Left lung (tissue), 10 donors: ENCODE measurements around the gene AMBRA1. TPM values are rescaled to one million over a fixed set of nuclear protein-coding genes. Genes with fewer than 3 reads are reported as not detected.
A peak's percentile ranks its signal among the peaks of the same experiment; 100 is the strongest.
"Not testable (repeated sequence)": the region's sequence is repeated elsewhere in the genome, so short reads cannot be mapped to it uniquely, and the experiment has no call there.

Experiments
- ATAC-seq: fragments of 200-7000 bp; cut with Tn5 transposase; one replicate; pipeline ENCODE4 v1.9.1; 2020; ENCODE audit warnings: moderate library complexity
- DNase-seq, 4 donors: peaks; one replicate each; pipeline ENCODE4 v3.0.0-alpha.2; 2013 to 2020
- H3K27ac ChIP-seq, 2 donors: fragments of 200-600 bp; sonication (generic) in 1 of 2; one replicate each; pipeline versions ENCODE4 v1.5.0 to v1.8.0; 2020 to 2021
- H3K27me3 ChIP-seq, 2 donors: fragments of 200-600 bp; sonication (generic) in 1 of 2; one replicate each; pipeline versions ENCODE4 v1.5.0 to v1.8.0; 2020 to 2021
- H3K36me3 ChIP-seq, 2 donors: fragments of 200-600 bp; sonication (generic) in 1 of 2; one replicate each; pipeline versions ENCODE4 v1.5.0 to v1.8.0; 2020 to 2021
- H3K4me1 ChIP-seq, 2 donors: fragments of 200-600 bp; one replicate each; pipeline ENCODE4 v1.8.0; 2021
- H3K4me3 ChIP-seq, 2 donors: fragments of 200-600 bp; sonication (generic) in 1 of 2; one replicate each; pipeline versions ENCODE4 v1.5.0 to v1.8.0; 2020 to 2021; ENCODE audit warnings: mild to moderate bottlenecking in 1 of 2
- H3K9me3 ChIP-seq, 2 donors: fragments of 200-600 bp; sonication (generic) in 1 of 2; one replicate each; pipeline versions ENCODE4 v1.5.0 to v1.8.0; 2020 to 2021
- intact Hi-C, 2 donors: fragments of 100-400 bp; cut with DNase I; formaldehyde crosslinking; loops; one replicate each; pipeline versions ENCODE4 v1.11.2 to v1.14.2; 2022
- polyA plus RNA-seq, 6 donors: library from polyadenylated mRNA; unstranded; fragments of 120-200 nt; gene quantifications; one replicate each; pipeline ENCODE4 v1.2.1, GENCODE V29; 2013; ENCODE audit not compliant: insufficient read length in 6 of 6
- total RNA-seq, 2 donors: library from RNA; stranded (reverse); fragmentation: NEBNext Ultra II Directional; extraction: Animal tissue kit (Norgen Biotek cat#: 25700); gene quantifications; one replicate each; pipeline ENCODE4 v1.2.1, GENCODE V29; 2021
- TF ChIP-seq, protein P1 (sequence below), 2 donors: fragments of 200-600 bp; sonication (generic) in 1 of 2; IDR thresholded peaks; one replicate each; pipeline versions ENCODE4 v1.5.0 to v1.8.0; 2021; ENCODE audit warnings: antibody characterized with exemption in 2 of 2
- donor health status: DM: no; HTN: yes; CAD: no.
- donor health status: DM: no; HTN: no; CAD: no.

Gene AMBRA1
- total and polyA plus RNA-seq, 8 donors, result 20.4 to 28.2 (median 23.7) TPM

DNA sequence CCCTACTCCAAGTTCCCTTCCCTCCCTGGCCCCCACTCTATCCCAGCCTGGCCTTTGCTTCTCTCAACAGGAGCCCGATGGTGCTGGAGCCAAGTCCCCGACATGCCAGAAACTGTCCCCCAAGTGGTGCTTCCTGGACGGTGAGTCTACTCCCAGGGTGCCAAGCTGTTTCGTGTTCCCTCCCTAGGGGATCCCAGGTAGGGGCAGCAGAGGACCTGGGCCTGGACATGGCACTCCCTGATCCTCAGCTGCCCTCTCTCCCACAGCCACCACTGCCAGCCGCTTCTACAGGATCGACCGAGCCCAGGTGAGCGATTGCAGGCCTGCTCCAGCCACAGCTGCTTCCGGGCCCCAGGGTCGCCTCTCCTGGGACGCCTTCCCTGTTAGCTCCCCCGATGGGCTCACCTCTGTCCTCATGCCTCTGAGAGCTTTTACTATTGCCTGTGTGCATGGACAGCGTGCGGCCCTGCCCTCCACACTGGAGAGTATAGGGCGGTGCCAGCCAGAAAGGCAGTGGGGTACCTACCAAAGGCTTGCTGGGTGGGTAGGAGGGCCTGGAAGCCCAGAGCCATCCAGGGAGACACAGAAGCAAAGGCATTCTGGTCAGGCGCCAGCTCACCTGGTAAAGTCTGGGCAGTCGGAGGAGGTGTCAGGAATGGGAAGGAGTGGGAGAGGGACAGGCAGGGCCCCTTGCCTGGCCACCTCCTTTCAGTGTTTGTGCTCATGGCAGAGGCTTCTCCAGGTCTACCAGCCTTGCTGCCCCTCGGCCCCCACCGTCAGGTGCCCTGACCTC lies 217.4 kb downstream of the AMBRA1 start:
- intact Hi-C loops, result no loop called here
- TF ChIP-seq, protein P1, sequence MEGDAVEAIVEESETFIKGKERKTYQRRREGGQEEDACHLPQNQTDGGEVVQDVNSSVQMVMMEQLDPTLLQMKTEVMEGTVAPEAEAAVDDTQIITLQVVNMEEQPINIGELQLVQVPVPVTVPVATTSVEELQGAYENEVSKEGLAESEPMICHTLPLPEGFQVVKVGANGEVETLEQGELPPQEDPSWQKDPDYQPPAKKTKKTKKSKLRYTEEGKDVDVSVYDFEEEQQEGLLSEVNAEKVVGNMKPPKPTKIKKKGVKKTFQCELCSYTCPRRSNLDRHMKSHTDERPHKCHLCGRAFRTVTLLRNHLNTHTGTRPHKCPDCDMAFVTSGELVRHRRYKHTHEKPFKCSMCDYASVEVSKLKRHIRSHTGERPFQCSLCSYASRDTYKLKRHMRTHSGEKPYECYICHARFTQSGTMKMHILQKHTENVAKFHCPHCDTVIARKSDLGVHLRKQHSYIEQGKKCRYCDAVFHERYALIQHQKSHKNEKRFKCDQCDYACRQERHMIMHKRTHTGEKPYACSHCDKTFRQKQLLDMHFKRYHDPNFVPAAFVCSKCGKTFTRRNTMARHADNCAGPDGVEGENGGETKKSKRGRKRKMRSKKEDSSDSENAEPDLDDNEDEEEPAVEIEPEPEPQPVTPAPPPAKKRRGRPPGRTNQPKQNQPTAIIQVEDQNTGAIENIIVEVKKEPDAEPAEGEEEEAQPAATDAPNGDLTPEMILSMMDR (IDR thresholded peaks at IDR 0.05), result no peak
- DNase-seq (no peak), ATAC-seq (no peak)
- peaks cover 0 to 74% of the 10 kb centered on the region in 2 donors for H3K36me3 ChIP-seq
- peaks cover 0 to 8% of the 10 kb centered on the region in 2 donors for H3K27me3 ChIP-seq
- peaks cover 0 to 27% of the 10 kb centered on the region in 2 donors for H3K4me1 ChIP-seq
- no peak overlapping the region for H3K27ac ChIP-seq
- no peak overlapping the region for H3K4me3 ChIP-seq
- H3K9me3 ChIP-seq, result no peaks in the 10 kb centered on the region

GRCh38 chr11:46375392-46376101 lies 218.3 kb downstream of the AMBRA1 start:
- intact Hi-C loops, result no loop called here
- ATAC-seq, result no peak
- Histone ChIP-seq H3K4me1 (peaks cover 0 to 27% of the 10 kb centered on the region in 2 donors), H3K27me3 (no peaks in the 10 kb centered on the region), H3K36me3 (peaks cover 0 to 83% of the 10 kb centered on the region in 2 donors), H3K9me3 (no peaks in the 10 kb centered on the region), H3K27ac (no peak overlapping the region), H3K4me3 (no peak overlapping the region)
- TF ChIP-seq, protein P1 (IDR thresholded peaks at IDR 0.05), result no peak
- DNase-seq, result peak in 1 of 4 donors; percentile 75

GRCh38 chr11:46374815-46375214 lies 219.0 kb downstream of the AMBRA1 start:
- peak in 1 of 4 donors; percentile 57 for DNase-seq
- intact Hi-C loops, result no loop called here

DNA sequence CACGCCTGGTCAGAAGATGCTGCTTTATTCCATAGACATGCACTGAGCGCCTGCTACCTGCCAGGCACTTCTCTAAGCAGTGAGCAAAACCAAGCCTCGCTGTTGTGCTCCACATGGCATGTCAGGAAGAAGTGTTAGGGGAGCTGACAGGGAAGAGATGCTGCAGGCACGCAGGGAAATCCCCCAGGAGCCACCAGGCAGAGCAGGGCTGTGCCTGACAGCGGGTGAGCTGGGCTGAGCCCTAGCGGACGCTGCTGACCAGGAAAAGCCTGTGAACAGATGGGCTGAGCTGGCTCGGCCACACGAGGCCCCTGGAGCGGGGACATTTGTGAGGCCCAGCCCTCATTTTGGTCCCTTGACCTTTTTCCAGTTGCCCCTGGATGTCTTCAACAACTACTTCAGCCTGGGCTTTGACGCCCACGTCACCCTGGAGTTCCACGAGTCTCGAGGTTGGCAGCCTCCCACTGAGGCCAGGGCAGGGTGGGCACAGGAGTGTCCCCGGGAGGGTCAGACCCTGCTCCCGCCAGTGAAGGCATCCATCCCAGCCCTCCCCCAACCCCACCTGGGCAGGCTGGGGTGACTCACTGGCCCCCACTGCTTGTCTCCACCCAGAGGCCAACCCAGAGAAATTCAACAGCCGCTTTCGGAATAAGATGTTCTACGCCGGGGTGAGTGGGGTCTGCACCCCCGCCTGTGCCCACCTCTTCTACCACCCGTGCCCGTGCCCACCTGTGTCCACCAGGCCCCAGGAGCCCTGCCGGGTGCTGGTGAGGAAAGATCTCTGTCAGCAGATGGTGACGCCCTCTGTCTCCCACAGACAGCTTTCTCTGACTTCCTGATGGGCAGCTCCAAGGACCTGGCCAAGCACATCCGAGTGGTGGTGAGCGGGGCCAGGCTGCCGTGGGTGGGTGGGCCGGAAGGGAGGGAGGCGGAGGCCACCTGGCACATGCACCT lies 219.8 kb downstream of the AMBRA1 start:
- no peak overlapping the region for H3K4me3 ChIP-seq
- H3K27ac ChIP-seq, result no peak overlapping the region
- intact Hi-C loops, result no loop called here
- DNase-seq, result no peak
- H3K9me3 ChIP-seq, result no peaks in the 10 kb centered on the region
- H3K4me1 ChIP-seq, result peaks cover 0 to 13% of the 10 kb centered on the region in 2 donors
- TF ChIP-seq, protein P1 (IDR thresholded peaks at IDR 0.05), result no peak
- ATAC-seq, result no peak
- H3K36me3 ChIP-seq, result peaks cover 0 to 98% of the 10 kb centered on the region in 2 donors
- no peaks in the 10 kb centered on the region for H3K27me3 ChIP-seq

More at GRCh38 chr11:46374815-46375214, 219.0 kb downstream of the AMBRA1 start:
- H3K4me1 ChIP-seq, result peaks cover 0 to 20% of the 10 kb centered on the region in 2 donors
- no peak overlapping the region for H3K27ac ChIP-seq
- peaks cover 0 to 91% of the 10 kb centered on the region in 2 donors for H3K36me3 ChIP-seq
- H3K9me3 ChIP-seq, result no peaks in the 10 kb centered on the region
- H3K4me3 ChIP-seq, result no peak overlapping the region
- H3K27me3 ChIP-seq, result no peaks in the 10 kb centered on the region
- no peak for ATAC-seq
- TF ChIP-seq, protein P1 (IDR thresholded peaks at IDR 0.05), result no peak

GRCh38 chr11:46372501-46372900 lies 221.3 kb downstream of the AMBRA1 start:
- peaks cover 0 to 100% of the 10 kb centered on the region in 2 donors for H3K36me3 ChIP-seq
- DNase-seq, result peak in 1 of 4 donors; percentile 59
- intact Hi-C loops, H3K9me3 ChIP-seq, H3K4me3 ChIP-seq, ATAC-seq, H3K27me3 ChIP-seq, H3K27ac ChIP-seq, H3K4me1 ChIP-seq: not testable (repeated sequence)
